Stomach (tissue), 9 donors: ENCODE data around the gene COX4I2. TPM values are rescaled to one million over a fixed set of nuclear protein-coding genes. Genes with fewer than 3 reads are reported as not detected.

Source experiments
- DNase-seq, 2 donors: peaks; one replicate each; pipeline versions ENCODE4 v3.0.0 to v3.0.0-alpha.2; 2013 to 2019
- H3K27ac ChIP-seq, 5 donors: fragments of 200-600 bp in 4 of 5; sonication (generic) in 4 of 5; one replicate each; pipeline ENCODE4 v1.5.1; 2013 to 2019; ENCODE audit warnings: mild to moderate bottlenecking in 1 of 5, moderate library complexity in 1 of 5
- H3K27me3 ChIP-seq, 3 donors: fragments of 200-600 bp; sonication (generic); one replicate each; pipeline ENCODE4 v1.5.1; 2017 to 2019; ENCODE audit warnings: mixed run types in 1 of 3
- H3K36me3 ChIP-seq, 4 donors: fragments of 200-600 bp; sonication (generic); 1 replicate in 3 of 4; 2 replicates in 1 of 4; pipeline ENCODE4 v1.5.1; 2016 to 2019
- H3K4me1 ChIP-seq, 4 donors: fragments of 200-600 bp; sonication (generic); one replicate each; pipeline ENCODE4 v1.5.1; 2016 to 2019
- H3K4me3 ChIP-seq, 4 donors: fragments of 200-600 bp; sonication (generic) in 3 of 4; one replicate each; pipeline ENCODE4 v1.5.1; 2016 to 2019; ENCODE audit warnings: mild to moderate bottlenecking in 1 of 4
- H3K9me3 ChIP-seq, 4 donors: fragments of 200-600 bp; sonication (generic); one replicate each; pipeline ENCODE4 v1.5.1; 2016 to 2019
- EP300 ChIP-seq: sonication (generic); formaldehyde crosslinking; IDR thresholded peaks from one replicate; pipeline ENCODE4 v1.6.1; 2017; ENCODE audit warnings: antibody characterized with exemption
- POLR2A ChIP-seq, 4 donors: fragments of 450-650 bp; IDR thresholded peaks; one replicate each; pipeline ENCODE4 v1.6.1; 2016; ENCODE audit warnings: antibody characterized with exemption in 4 of 4, control low read depth in 2 of 4, mild to moderate bottlenecking in 1 of 4, moderate library complexity in 1 of 4
- POLR2AphosphoS5 ChIP-seq, 3 donors: sonication (generic); formaldehyde crosslinking; IDR thresholded peaks; one replicate each; pipeline ENCODE4 v1.6.1; 2016; ENCODE audit warnings: antibody characterized with exemption in 3 of 3
- WGBS, 5 donors: extraction: QIAGEN DNeasy Blood & Tissue Kit in 3 of 5; methylation state at CpG; one replicate each; pipeline versions ENCODE4 v1.1.5 to v1.1.7; 2013 to 2018; 5-methylcytosine and 5-hydroxymethylcytosine counted together
- intact Hi-C: fragments of 100-400 bp; cut with DNase I; formaldehyde crosslinking; loops from one replicate; pipeline ENCODE4 v1.15.1; 2023; ENCODE audit warnings: low total_unique reads
- polyA plus RNA-seq, 3 donors: library from polyadenylated mRNA; stranded (reverse); fragments of 200-250 nt; gene quantifications; one replicate each; pipeline ENCODE4 v1.2.3, GENCODE V29; 2013
- total RNA-seq, 5 donors: library from RNA; depleted of rRNA; stranded (reverse); fragments of >200 nt; gene quantifications; one replicate each; pipeline versions ENCODE4 v1.1.0 to v1.2.3, GENCODE V29; 2014 to 2016
- TF ChIP-seq, protein P1 (sequence below), 7 experiments: fragments of 450-650 bp in 4 of 7; fragments of 200-600 bp in 3 of 7; sonication (generic) in 3 of 7; IDR thresholded peaks; one replicate each; pipeline ENCODE4 v1.5.1; 2016 to 2019; ENCODE audit warnings: antibody characterized with exemption in 7 of 7, control low read depth in 2 of 7, mild to moderate bottlenecking in 1 of 7
- donor health status: healthy with polysubstance abuse.
- donor health status: Bipolar disorder and iron deficiency.
- donor health status: healthy.

The COX4I2 gene
- total and polyA plus RNA-seq, 8 donors = 1.8 to 6.7 (median 4.2) TPM; not detected in 3

GRCh38 chr20:31652917-31653396, 15.2 kb downstream of the COX4I2 start:
- Histone ChIP-seq H3K4me3 (no peak overlapping the region), H3K9me3 (no peaks in the 10 kb centered on the region), H3K27ac (no peak overlapping the region), H3K4me1 (peaks cover 0 to 15% (median 3%) of the 10 kb centered on the region in 4 donors), H3K36me3 (no peaks in the 10 kb centered on the region), H3K27me3 (no peaks in the 10 kb centered on the region)
- peak in 1 of 2 donors; percentile 62 for DNase-seq
- intact Hi-C loops = no loop called here
- 10 to 30% (median 19%) methylated on average over 5 of the region's 5 CpGs for WGBS, 5 donors
- no peak for TF ChIP-seq POLR2A (IDR thresholded peaks at IDR 0.05)
- no peak for TF ChIP-seq EP300
- TF ChIP-seq, protein P1, sequence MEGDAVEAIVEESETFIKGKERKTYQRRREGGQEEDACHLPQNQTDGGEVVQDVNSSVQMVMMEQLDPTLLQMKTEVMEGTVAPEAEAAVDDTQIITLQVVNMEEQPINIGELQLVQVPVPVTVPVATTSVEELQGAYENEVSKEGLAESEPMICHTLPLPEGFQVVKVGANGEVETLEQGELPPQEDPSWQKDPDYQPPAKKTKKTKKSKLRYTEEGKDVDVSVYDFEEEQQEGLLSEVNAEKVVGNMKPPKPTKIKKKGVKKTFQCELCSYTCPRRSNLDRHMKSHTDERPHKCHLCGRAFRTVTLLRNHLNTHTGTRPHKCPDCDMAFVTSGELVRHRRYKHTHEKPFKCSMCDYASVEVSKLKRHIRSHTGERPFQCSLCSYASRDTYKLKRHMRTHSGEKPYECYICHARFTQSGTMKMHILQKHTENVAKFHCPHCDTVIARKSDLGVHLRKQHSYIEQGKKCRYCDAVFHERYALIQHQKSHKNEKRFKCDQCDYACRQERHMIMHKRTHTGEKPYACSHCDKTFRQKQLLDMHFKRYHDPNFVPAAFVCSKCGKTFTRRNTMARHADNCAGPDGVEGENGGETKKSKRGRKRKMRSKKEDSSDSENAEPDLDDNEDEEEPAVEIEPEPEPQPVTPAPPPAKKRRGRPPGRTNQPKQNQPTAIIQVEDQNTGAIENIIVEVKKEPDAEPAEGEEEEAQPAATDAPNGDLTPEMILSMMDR (IDR thresholded peaks at IDR 0.05) = no peak
- TF ChIP-seq POLR2AphosphoS5 (IDR thresholded peaks at IDR 0.05) = no peak

- H3K9me3 ChIP-seq = no peaks in the 10 kb centered on the region
- H3K27me3 ChIP-seq = no peaks in the 10 kb centered on the region
- no peak overlapping the region for H3K4me3 ChIP-seq
- intact Hi-C loops = no loop called here
- WGBS, 5 donors = 49 to 60% (median 50%) methylated on average over 5 of the region's 5 CpGs
- TF ChIP-seq, protein P1 (IDR thresholded peaks at IDR 0.05) = no peak
- no peak for TF ChIP-seq POLR2AphosphoS5 (IDR thresholded peaks at IDR 0.05)
- no peaks in the 10 kb centered on the region for H3K36me3 ChIP-seq
- no peak for DNase-seq
- H3K27ac ChIP-seq = no peak overlapping the region
- H3K4me1 ChIP-seq = peaks cover 0 to 15% (median 3%) of the 10 kb centered on the region in 4 donors
Measured at GRCh38 chr20:31653561-31653960, 15.8 kb downstream of the COX4I2 start.

- WGBS, 5 donors = 66 to 80% (median 76%) methylated on average over 5 of the region's 5 CpGs
- Histone ChIP-seq H3K27me3 (no peaks in the 10 kb centered on the region), H3K4me3 (no peak overlapping the region), H3K4me1 (peaks cover 0 to 15% (median 3%) of the 10 kb centered on the region in 4 donors), H3K9me3 (no peaks in the 10 kb centered on the region), H3K36me3 (no peaks in the 10 kb centered on the region), H3K27ac (no peak overlapping the region)
- intact Hi-C loops = no loop called here
- no peak for TF ChIP-seq EP300
- TF ChIP-seq POLR2A (IDR thresholded peaks at IDR 0.05) = no peak
- TF ChIP-seq, protein P1 (IDR thresholded peaks at IDR 0.05) = no peak
- TF ChIP-seq POLR2AphosphoS5 (IDR thresholded peaks at IDR 0.05) = no peak
- DNase-seq = no peak
Measured at GRCh38 chr20:31654534-31654933, 16.8 kb downstream of the COX4I2 start.

GRCh38 chr20:31661625-31662371, 24.1 kb downstream of the COX4I2 start:
- intact Hi-C loops = loop anchor here (5.0 kb wide), 1 partner anchor 66 kb away; no protein-coding TSS in a partner anchor
- WGBS, 5 donors = 5 to 9% (median 8%) methylated on average over 22 to 31 of the region's 31 CpGs
- Histone ChIP-seq H3K27ac (peak overlapping the region; percentile 74 to 90 (median 83)), H3K27me3 (no peaks in the 10 kb centered on the region), H3K4me3 (peak overlapping the region; percentile 31 to 40 (median 36)), H3K4me1 (peaks cover 48 to 57% (median 56%) of the 10 kb centered on the region in 4 donors), H3K36me3 (peaks cover 15 to 28% (median 27%) of the 10 kb centered on the region in 4 donors), H3K9me3 (no peaks in the 10 kb centered on the region)
- TF ChIP-seq EP300 = no peak
- TF ChIP-seq, protein P1 (IDR thresholded peaks at IDR 0.05) = peak in 5 of 7 experiments; percentile 68 to 93 (median 78)
- TF ChIP-seq POLR2A (IDR thresholded peaks at IDR 0.05) = no peak
- peak in 2 of 3 donors; percentile 42 to 57 for TF ChIP-seq POLR2AphosphoS5 (IDR thresholded peaks at IDR 0.05)
- DNase-seq = peak; percentile 86 to 93
